Measurements from ENCODE around the gene ZNF217. TPM values are rescaled to one million over a fixed set of nuclear protein-coding genes. Genes with fewer than 3 reads are reported as not detected.

Gene ZNF217
- total and polyA plus RNA-seq, 2 of the 8 experiments (the other 6 are each of a cell fraction or from before 2014, with no cell fraction given), result 15.3 to 87.9 TPM

GRCh38 chr20:53530440-53530839 is 63.2 kb downstream of the ZNF217 start:
- Histone ChIP-seq H3K4me3 (ENCODE audit: extremely low read depth in 1 of 4, insufficient read depth in 2 of 4, low read depth in 3 of 4, low read length in 4 of 4) (no peak overlapping the region), H3K14ac (ENCODE audit: insufficient read length) (no peak overlapping the region), H3K27me3 (replicated peaks in 1 of 4; ENCODE audit: control insufficient read depth in 3 of 4, extremely low read depth in 1 of 4, insufficient read depth in 3 of 4, low read length in 3 of 4) (no peaks in the 10 kb centered on the region), H4K5ac (ENCODE audit: insufficient read length, low read depth, low read length) (no peak overlapping the region), H4K91ac (replicated peaks; ENCODE audit: insufficient read length, low read length) (no peak overlapping the region), H3K79me2 (ENCODE audit: control insufficient read depth in 1 of 2, insufficient read depth in 2 of 2, low read length in 2 of 2) (no peaks in the 10 kb centered on the region), H3K4ac (replicated peaks; ENCODE audit: insufficient read length, low read depth, low read length) (no peak overlapping the region), H2BK20ac (ENCODE audit: low read length) (no peak overlapping the region), H3K23me2 (ENCODE audit: low read depth, low read length) (no peaks in the 10 kb centered on the region), H3K79me1 (ENCODE audit: low read depth, low read length) (no peaks in the 10 kb centered on the region), H3K4me1 (replicated peaks in 1 of 4; ENCODE audit: control insufficient read depth in 3 of 4, insufficient read depth in 4 of 4, low read length in 3 of 4) (no peaks in the 10 kb centered on the region), H3K9ac (replicated peaks in 1 of 4; ENCODE audit: extremely low read depth in 1 of 4, low read depth in 3 of 4, low read length in 3 of 4) (no peak overlapping the region; a peak in 1 of 7 replicates), H2BK5ac (ENCODE audit: low read depth, low read length) (no peak overlapping the region), H3K4me2 (ENCODE audit: insufficient read depth in 1 of 2, low read depth in 2 of 2, low read length in 2 of 2) (no peak overlapping the region), H2BK12ac (ENCODE audit: low read depth, low read length) (no peak overlapping the region), H2AK5ac (ENCODE audit: low read depth, low read length) (no peak overlapping the region), H3K27ac (ENCODE audit: low read depth, low read length) (no peak overlapping the region), H2BK120ac (replicated peaks; ENCODE audit: low read depth, low read length) (no peak overlapping the region), H3K36me3 (ENCODE audit: control insufficient read depth in 2 of 4, insufficient read depth in 4 of 4, low read length in 3 of 4) (no peaks in the 10 kb centered on the region), H2AFZ (ENCODE audit: low read length) (no peak overlapping the region), H4K20me1 (replicated peaks in 1 of 2; ENCODE audit: control insufficient read depth in 1 of 2, insufficient read depth in 2 of 2, low read length in 2 of 2) (no peaks in the 10 kb centered on the region), H4K8ac (ENCODE audit: extremely low read depth, insufficient read depth, low read length) (no peak overlapping the region), H3K9me3 (ENCODE audit: insufficient read depth in 2 of 2, low read depth in 1 of 2, low read length in 1 of 2) (no peaks in the 10 kb centered on the region), H3K23ac (ENCODE audit: insufficient read length) (no peak overlapping the region), H3K18ac (ENCODE audit: extremely low read depth, low read length) (no peak overlapping the region), H2BK15ac (ENCODE audit: low read length) (no peak overlapping the region), H3K56ac (replicated peaks; ENCODE audit: insufficient read length, low read depth, low read length) (no peak overlapping the region)
- no peak for TF ChIP-seq FOSL1 (IDR thresholded peaks at IDR 0.05; ENCODE audit: insufficient read depth, low read depth, low read length)
- no peak for TF ChIP-seq POLR2A (IDR thresholded peaks at IDR 0.05; ENCODE audit: control extremely low read depth in 1 of 2, low read depth in 2 of 2, low read length in 2 of 2)
- no peak for TF ChIP-seq CTBP2 (IDR thresholded peaks at IDR 0.05; ENCODE audit: borderline replicate concordance, insufficient read depth, insufficient read length, low read length)
- TF ChIP-seq KDM1A (IDR thresholded peaks at IDR 0.05; ENCODE audit: borderline replicate concordance, low read length), result no peak
- TF ChIP-seq MAX (IDR thresholded peaks at IDR 0.05), result no peak
- no peak for TF ChIP-seq HDAC2 (IDR thresholded peaks at IDR 0.05; ENCODE audit: borderline replicate concordance in 1 of 2, low read depth in 2 of 2, low read length in 2 of 2)
- TF ChIP-seq USF2 (IDR thresholded peaks at IDR 0.05; ENCODE audit: low read length), result no peak
- TF ChIP-seq POU5F1 (IDR thresholded peaks at IDR 0.05; ENCODE audit: low read depth, low read length), result no peak
- TF ChIP-seq SAP30 (IDR thresholded peaks at IDR 0.05; ENCODE audit: insufficient read depth, insufficient replicate concordance, low read length), result no peak
- TF ChIP-seq ASH2L (IDR thresholded peaks at IDR 0.05; ENCODE audit: low read length), result no peak
- no peak for TF ChIP-seq TAF1 (IDR thresholded peaks at IDR 0.05; ENCODE audit: low read depth, low read length)
- no peak for FAIRE-seq
- WGBS, 2 experiments (ENCODE audit: extremely low coverage in 1 of 2, insufficient coverage in 1 of 2, insufficient read length in 1 of 2, insufficient replicate concordance in 2 of 2, low coverage in 1 of 2, low lambda C conversion rate in 2 of 2, missing lambda C conversion rate in 1 of 2), result 89% methylated on average over 2 of the region's 2 CpGs; no CpG with 5 or more reads in 1 of the 2 experiments
- POLR2A ChIA-PET (ENCODE audit: partially characterized antibody), result no interaction called here
- CTCF ChIA-PET (ENCODE audit: partially characterized antibody), result interaction anchor here (0.6 to 1.3 kb wide), 3 partner anchors 12 to 301 kb away, joined by 3 read pairs; no protein-coding TSS in a partner anchor
- DNase-seq (ENCODE audit: low read depth in 1 of 2, low spot score in 2 of 2), result no peak

All from H1 (cell line).